GM06990 (cell line): ENCODE data around the gene LIAS.
"Not testable (repeated sequence)": the region's sequence is repeated elsewhere in the genome, so short reads cannot be mapped to it uniquely, and the experiment has no call there.

Experiments
- DNase-seq: peaks from one replicate; pipeline ENCODE4 v3.0.0-alpha.2; 2011; ENCODE audit not compliant: insufficient read length; ENCODE audit errors: extremely low read depth
- H3K27me3 ChIP-seq: replicated peaks from 2 replicates; pipeline ENCODE4 v1.6.0; 2011; ENCODE audit warnings: low read length; ENCODE audit not compliant: control insufficient read depth, insufficient read depth
- H3K36me3 ChIP-seq: 2 replicates; pipeline ENCODE4 v1.5.1; 2011; ENCODE audit warnings: low read length; ENCODE audit not compliant: control insufficient read depth, insufficient read depth
- H3K4me3 ChIP-seq: replicated peaks from 2 replicates; pipeline ENCODE4 v1.5.1; 2011; ENCODE audit warnings: low read depth, mild to moderate bottlenecking, control low read depth, low read length
- CTCF ChIP-seq: IDR thresholded peaks from 2 replicates; pipeline ENCODE4 v1.5.1; 2011; ENCODE audit warnings: low read length, control low read depth, mild to moderate bottlenecking, inconsistent platforms; ENCODE audit not compliant: insufficient read depth, poor library complexity, severe bottlenecking

Gene LIAS

DNA sequence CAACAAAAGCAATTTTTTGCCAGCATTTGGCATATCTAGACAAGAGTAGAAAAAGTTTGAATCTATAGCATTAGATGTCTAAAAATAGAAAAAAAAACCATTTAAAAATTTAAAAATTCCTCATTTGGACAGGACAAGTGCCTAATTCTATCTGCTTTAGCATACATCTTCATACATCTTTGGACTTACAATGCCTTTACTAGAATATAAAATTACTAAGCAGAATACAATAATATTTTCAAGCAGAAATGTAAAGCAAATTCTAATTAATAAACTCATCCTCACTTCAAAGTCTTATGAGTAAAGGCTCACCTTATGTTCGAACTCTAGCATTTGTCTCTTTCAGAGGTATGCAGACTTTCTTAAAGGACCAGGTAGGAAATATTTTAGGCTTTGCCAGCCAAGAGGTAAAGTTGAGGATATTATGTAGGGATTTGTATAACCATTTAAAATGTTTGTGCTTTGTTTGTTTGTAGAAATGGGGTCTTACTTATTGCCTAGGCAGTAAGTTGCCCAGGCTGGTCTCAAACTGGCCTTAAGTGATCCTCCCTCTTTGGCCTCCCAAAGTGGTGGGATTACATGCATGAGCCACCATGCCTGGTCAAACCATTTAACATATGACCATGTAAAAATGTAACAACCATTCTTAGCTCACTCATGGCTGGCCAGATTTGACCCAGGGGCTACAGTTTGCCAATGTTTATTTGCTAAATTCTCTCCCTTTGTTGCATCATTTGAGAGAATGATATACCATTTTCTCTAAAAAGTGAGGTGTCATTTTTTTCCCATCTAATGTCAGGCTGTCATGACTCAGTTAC, 39.3 kb downstream of the LIAS start:
- no peak for TF ChIP-seq CTCF
- Histone ChIP-seq H3K4me3 (no peak overlapping the region), H3K27me3 (no peaks in the 10 kb centered on the region), H3K36me3 (peaks cover 3% of the 10 kb centered on the region)
- no peak for DNase-seq

- DNase-seq: no peak
- H3K4me3 ChIP-seq: no peak overlapping the region
- H3K36me3 ChIP-seq: peaks cover 4% of the 10 kb centered on the region
- no peak for TF ChIP-seq CTCF
- no peaks in the 10 kb centered on the region for H3K27me3 ChIP-seq
These were observed 39.8 kb downstream of the LIAS start for GRCh38 chr4:39498727-39499020.

DNA sequence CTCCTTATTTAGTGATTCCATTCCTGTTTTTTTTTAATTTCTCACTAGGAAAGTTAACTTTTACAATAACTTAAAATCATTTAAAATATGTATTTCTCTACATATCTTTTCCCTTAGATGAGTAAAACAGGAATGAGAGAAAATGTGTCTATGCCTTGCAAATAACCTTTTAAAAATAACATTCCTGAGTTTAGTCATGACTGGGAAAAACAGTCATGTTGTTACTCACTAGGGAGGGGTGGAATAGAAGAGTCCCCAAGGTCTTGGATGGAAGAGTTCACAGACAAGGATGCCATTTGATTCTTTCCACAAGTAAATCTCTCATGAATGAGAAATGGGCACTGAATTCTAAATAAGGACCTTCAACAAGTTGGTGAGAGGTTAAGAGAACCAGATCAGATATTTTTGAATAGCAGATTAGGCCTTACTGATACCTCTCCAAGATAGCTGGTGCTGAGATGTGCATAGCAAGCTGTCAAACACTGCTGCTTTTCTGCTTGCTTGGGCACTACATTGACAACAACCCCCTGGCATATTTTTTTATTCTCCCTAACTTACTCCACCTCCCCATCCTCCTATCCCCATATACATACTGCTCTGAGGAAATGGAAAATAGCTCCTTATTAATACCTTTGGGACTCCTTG, 43.3 kb downstream of the LIAS start:
- no peak for DNase-seq
- H3K27me3 ChIP-seq: no peaks in the 10 kb centered on the region
- H3K36me3 ChIP-seq: peaks cover 7% of the 10 kb centered on the region
- TF ChIP-seq CTCF: no peak
- H3K4me3 ChIP-seq: no peak overlapping the region

DNA sequence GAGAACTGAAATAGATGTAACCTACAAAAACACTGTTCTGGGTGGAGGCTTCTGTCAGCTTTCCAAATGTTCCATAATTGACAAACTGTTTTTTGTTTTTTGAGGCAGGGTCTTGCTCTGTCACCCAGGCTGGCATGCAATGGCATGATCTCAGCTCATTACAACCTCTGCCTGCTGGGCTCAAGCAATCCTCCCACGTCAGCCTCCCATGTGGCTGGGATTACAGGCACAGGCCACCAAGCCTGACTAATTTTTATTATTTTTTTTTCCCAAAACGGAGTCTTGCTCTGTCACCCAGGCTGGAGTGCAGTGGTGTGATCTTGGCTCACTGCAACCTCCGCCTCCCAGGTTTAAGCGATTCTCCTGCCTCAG, 43.8 kb downstream of the LIAS start:
- DNase-seq, H3K27me3 ChIP-seq, H3K4me3 ChIP-seq, H3K36me3 ChIP-seq: not testable (repeated sequence)

- no peaks in the 10 kb centered on the region for H3K27me3 ChIP-seq
- DNase-seq: no peak
- H3K4me3 ChIP-seq: no peak overlapping the region
- no peak for TF ChIP-seq CTCF
- H3K36me3 ChIP-seq: peaks cover 13% of the 10 kb centered on the region
These were observed 45.7 kb downstream of the LIAS start for GRCh38 chr4:39504538-39504937.

GRCh38 chr4:39505581-39505980, 46.7 kb downstream of the LIAS start:
- no peak for DNase-seq
- H3K4me3 ChIP-seq: no peak overlapping the region
- TF ChIP-seq CTCF: no peak
- H3K36me3 ChIP-seq: peaks cover 15% of the 10 kb centered on the region
- no peaks in the 10 kb centered on the region for H3K27me3 ChIP-seq
